NCI-H2227 treated with DMSO at 0.1 percent for 48 hours (cell line): Measurements from ENCODE around the gene SYS1.

Experiments used
- DNase-seq: peaks from one replicate; lab custom pipeline; 2025; lab: John Stamatoyannopoulos, UW

The SYS1 gene

GRCh38 chr20:45391559-45391958 lies 28.6 kb downstream of the SYS1 start:
- DNase-seq, result no peak

DNA sequence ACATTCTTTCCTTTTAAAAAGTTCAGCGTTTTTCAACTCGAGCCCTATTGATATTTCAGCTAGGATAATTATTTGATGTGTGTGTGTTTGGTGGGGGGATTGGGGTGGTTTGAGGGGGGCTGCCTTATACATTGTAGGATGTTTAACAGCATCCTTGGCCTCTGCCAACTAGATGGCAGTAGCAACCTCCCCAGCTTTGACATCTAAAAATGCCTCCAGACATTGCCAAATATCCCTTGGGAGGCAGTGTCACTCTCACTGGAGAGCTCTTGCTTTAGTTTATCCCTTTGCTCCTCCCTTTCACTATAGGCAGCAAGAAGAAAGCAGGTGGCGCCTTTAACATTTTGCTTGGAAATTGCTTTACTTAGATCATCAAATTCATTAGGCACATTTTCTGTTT lies 29.8 kb downstream of the SYS1 start:
- no peak for DNase-seq

DNA sequence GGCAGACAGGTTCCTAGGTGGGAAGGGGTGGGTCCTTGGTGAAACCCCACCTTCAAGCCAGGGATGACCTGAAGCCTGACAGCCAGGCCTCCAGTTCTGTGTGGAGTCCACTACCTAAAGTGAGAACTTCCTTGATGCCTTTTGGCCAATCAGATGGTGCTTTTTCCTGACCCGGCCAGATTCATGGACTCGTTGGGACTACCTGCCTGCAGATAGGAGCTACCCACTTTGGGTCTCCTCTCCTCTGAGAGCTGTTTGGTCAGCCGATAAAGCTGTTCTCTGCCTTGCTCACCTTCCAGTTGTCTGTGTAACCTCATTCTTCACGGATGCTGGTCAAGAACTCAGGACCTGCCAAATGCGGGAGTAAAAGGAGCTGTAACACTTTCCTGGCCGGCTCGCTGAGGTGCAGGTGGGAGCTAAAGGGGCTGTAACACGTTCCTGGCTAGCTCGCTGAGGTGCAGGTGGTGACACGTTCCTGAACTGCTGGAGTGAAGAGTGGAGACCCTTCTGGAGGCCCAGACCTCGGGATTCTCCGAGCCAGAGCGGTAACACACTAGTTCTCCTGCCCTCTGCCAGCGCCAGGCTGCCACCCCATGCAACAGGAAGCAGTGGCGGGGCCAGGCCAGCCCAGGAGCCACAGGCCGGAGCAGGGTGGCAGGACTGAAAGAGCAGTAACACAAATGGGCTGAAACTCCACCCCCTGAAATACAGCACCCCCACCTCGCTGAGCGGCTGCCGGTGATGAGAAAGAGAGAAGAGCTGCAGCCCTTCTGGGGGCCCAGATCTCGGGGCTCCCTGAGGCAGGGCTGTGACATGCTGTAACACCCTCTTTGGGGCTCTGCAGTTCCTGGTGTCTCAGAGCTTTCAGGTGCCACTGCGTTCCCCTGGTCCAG lies 31.5 kb downstream of the SYS1 start:
- DNase-seq, result no peak

DNA sequence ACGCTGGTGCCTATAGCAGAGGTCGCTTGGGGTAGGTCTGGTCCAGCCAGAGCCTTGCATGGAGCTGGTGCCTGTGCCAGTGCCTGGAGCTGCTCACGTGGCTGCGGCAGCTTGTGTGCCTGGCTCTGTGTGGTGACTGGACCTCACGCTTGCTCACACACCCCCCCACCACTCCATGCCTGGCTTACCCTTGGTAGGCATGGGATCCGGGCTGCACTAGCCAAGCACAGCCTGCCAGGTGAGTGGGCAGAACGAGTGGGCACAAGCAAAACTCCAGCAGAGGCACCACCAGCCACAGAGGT lies 32.1 kb downstream of the SYS1 start:
- no peak for DNase-seq

DNA sequence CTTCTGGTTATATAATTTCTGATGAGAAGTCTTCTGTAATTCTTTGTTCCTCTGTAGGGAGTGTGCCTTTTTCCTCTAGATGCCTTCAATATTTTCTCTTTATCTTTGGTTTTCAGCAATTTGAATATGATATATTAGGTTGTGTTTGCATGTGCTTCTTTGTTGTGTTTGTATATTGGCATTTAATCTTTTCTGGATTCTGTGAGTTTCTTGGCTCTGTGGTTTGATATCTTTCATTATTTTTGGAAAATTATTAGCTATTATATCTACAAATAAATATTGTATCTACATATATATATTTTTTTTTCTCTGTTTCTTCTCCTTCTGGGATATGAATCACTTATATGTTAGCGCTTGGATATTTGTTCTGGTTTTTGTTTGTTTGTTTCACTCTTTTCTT lies 36.1 kb downstream of the SYS1 start:
- no peak for DNase-seq

DNA sequence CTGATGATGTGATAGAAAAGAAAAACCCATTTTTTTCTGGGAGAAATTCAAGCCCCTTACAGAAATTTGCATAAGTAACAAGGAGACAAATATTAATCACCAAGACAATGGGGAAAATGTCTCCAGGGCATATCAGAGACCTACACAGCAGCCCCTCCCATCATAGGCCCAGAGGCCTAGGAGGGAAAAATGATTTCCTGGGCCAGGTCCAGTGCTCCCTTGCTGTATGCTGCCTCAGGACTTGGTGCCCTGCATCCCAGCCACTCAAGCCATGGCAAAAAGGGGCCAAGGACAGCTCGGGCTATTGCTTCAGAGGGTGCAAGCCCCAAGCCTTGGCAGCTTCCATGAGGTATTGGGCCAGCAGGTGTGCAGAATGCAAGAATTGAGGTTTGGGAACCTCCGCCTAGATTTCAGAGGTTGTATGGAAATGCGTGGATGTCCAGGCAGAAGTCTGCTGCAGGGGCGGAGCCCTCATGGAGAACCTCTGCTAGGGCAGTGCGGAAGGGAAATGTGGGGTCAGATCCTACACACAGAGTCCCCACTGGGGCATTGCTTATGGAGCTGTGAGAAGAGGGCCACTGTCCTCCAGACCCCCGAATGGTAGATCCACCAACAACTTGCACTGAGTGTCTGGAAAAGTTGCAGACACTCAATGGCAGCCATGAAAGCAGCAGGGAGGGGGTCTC lies 37.5 kb downstream of the SYS1 start:
- no peak for DNase-seq

DNA sequence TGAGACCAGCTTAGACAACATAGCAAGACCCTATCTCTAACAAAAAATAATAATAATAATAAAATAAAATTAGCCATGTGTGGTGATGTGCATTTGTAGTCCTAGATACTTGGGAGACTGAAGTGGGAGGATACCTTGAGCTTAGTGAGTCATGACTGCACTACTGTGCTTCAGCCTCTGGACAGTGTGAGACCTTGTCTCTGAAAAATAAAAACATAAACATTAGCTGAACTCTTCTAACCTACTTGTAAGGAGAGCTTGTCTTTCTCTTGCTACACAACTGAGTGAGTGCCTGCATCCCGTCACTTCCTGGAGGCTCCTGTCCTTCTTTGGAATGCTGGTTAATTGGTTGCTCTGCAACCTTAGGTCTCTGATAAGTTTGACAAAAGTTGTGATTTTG lies 40.0 kb downstream of the SYS1 start:
- DNase-seq, result no peak

DNA sequence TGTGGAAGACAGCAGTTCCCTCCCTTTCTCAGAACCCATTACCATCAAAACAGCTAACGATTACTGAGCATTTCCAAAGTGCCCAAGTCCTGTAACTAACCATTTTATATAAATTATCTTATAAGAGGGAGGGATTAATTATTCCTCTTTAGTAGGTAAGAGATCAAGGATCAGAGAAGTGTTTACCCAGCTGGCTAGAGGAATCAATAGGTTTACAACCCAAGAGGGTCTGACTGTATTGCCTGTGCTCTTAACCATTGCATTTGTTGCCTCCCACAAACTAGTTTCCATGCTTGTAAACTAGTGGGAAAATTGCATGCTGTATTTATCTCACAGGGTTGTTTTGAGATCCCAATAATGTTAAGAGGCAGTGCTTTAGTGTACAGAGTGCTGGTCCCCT lies 41.5 kb downstream of the SYS1 start:
- no peak for DNase-seq

- DNase-seq, result no peak
Measured at GRCh38 chr20:45405571-45406259, 42.8 kb downstream of the SYS1 start.

- peak; percentile 12 for DNase-seq
Measured at GRCh38 chr20:45406260-45407066, 43.5 kb downstream of the SYS1 start.

DNA sequence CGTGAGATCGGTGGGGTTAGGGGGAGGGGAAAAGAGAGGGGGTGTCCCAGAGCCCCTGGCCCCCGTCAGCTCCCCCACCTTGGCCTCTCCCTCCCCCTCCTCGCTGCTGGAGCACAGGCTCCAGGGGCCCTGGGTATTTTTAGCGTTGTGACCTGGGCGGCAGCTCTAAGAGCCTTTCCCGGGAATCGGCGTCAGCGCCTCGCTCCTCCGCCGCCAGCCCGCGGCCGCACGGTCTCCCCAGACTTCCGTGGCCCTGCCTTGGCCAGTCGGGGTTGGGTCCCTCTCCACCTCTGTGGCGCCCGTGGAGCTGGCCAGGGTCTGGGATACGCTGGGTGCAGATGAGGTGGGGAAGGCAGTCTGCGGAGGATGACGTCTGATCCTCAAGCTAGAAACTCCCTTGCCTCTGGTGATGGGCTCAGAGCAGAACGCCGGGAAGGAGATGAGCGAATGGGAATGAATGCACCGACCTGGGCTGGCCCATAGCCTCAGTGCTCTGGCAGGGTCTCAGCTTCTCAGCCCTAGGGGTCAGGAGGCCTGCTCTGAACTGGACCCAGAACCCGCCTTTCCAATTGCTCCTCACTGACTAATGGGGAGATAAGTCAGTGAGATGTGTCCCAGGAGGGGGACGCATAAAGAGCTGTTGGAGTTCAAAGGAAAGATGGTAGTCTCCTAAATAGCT lies 44.2 kb downstream of the SYS1 start:
- DNase-seq, result peak; percentile 35

GRCh38 chr20:45407783-45408645 lies 45.1 kb downstream of the SYS1 start, which contains the start of gene DBNDD2:
Gene DBNDD2 (plus strand): TSS chr20:45408289. CDS start chr20:45408468, 179 bp downstream.
- no peak for DNase-seq

DNA sequence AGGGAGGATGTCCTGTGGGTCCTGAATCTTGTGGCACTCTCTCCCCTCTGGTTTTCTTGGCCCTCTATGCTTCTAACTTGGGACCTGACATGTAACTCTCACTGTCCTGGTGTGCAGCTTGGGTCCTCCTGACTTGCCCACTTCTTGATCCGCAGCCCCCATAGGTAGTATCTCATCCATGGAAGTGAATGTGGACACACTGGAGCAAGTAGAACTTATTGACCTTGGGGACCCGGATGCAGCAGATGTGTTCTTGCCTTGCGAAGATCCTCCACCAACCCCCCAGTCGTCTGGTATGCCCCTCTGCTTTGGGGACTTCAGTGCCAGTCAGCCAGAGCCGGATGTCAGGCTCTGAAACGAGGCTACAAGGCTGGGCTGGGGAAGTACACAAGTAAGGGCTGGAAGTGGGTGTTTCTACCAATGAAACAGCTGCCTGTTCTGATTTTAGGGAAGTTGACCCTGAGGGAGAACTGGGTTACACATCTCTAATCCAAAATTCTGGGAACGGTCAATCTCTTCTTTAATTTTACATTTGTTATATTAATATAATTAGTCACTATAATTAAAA lies 45.8 kb downstream of the SYS1 start:
- no peak for DNase-seq

GRCh38 chr20:45409521-45410272 lies 46.7 kb downstream of the SYS1 start:
- no peak for DNase-seq

GRCh38 chr20:45410887-45411286 lies 47.9 kb downstream of the SYS1 start:
- DNase-seq, result no peak

DNA sequence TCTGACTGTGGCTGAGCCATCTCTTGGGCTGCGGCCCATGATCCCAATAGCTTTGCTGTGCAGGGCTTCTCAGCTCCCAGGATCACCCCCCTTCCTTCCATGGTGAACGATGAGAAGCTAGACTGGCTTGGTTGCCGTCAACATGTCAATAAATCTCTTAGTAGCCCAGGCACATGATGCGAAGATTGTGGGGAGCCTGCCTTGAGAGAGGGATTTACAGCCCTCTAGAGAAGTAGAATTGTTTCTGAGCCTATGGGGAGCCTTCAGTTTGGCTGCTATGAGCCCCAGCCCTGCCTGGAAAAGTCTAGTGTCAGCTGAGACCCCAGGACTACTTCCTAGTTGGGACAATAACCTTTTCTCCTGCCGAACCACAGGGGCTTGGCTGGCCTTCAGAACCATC lies 49.7 kb downstream of the SYS1 start:
- no peak for DNase-seq

DNA sequence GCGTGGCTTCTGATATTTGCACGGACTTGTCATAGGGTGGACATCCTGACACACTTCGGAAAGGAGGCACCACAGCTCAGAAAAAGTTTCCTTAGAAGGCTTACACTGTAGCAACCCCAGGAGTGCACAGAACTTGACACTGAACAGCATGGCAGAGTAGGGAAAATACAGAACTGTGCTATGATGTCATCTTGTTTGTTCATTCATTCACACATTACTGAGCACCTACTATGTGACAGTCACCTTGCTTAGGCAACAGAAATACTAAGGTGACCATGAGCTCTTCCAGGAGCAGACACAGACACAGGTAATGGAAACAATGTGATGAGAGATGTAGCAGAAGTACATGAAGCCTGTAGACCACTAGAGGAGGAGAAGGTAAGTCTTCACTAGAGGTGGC lies 50.5 kb downstream of the SYS1 start:
- no peak for DNase-seq

GRCh38 chr20:45415822-45416637 lies 53.1 kb downstream of the SYS1 start, which contains the start of gene PIGT:
Gene PIGT (plus strand): TSS chr20:45416141. CDS start chr20:45416157, 16 bp downstream.
- peak; percentile 87 for DNase-seq
